Prostate gland (tissue), 2 donors: Measurements from ENCODE around the gene TMEM94. TPM values are rescaled to one million over a fixed set of nuclear protein-coding genes. Genes with fewer than 3 reads are reported as not detected.

Experiments
- DNase-seq: peaks from one replicate; pipeline ENCODE4 v3.0.0-alpha.2; 2019; ENCODE audit warnings: low spot score
- H3K27ac ChIP-seq, 2 donors: fragments of 200-600 bp; sonication (generic); 2 replicates each; pipeline ENCODE4 v1.5.1; 2017 to 2019
- H3K27me3 ChIP-seq: fragments of 200-600 bp; sonication (generic); replicated peaks from 2 replicates; pipeline ENCODE4 v1.5.1; 2019; ENCODE audit not compliant: insufficient read depth
- H3K36me3 ChIP-seq, 2 donors: fragments of 200-600 bp; sonication (generic); 1 replicate in 1 of 2; 2 replicates in 1 of 2; pipeline versions ENCODE4 v1.5.1 to v1.8.1; 2017 to 2019
- H3K4me1 ChIP-seq: fragments of 200-600 bp; sonication (generic); replicated peaks from 2 replicates; pipeline ENCODE4 v1.5.1; 2019
- H3K4me3 ChIP-seq, 2 donors: fragments of 200-600 bp; sonication (generic); 2 replicates each; pipeline ENCODE4 v1.5.1; 2017 to 2019
- H3K9me3 ChIP-seq: fragments of 200-600 bp; sonication (generic); 2 replicates; pipeline ENCODE4 v1.5.1; 2017
- CTCF ChIP-seq, 4 experiments: fragments of 200-600 bp in 2 of 4; fragments of 450-650 bp in 2 of 4; sonication (generic) in 2 of 4; IDR thresholded peaks; 1 replicate in 3 of 4; 2 replicates in 1 of 4; pipeline ENCODE4 v1.5.1; 2016 to 2019; ENCODE audit warnings: antibody characterized with exemption in 4 of 4, mild to moderate bottlenecking in 2 of 4, moderate library complexity in 2 of 4
- POLR2A ChIP-seq: fragments of 450-650 bp; IDR thresholded peaks from one replicate; pipeline ENCODE4 v1.6.1; 2016; ENCODE audit warnings: antibody characterized with exemption, mild to moderate bottlenecking
- POLR2AphosphoS5 ChIP-seq: sonication (generic); formaldehyde crosslinking; IDR thresholded peaks from one replicate; pipeline ENCODE4 v1.6.1; 2017; ENCODE audit warnings: antibody characterized with exemption
- WGBS: methylation state at CpG from one replicate; pipeline ENCODE4 v1.1.5; 2018; 5-methylcytosine and 5-hydroxymethylcytosine counted together
- intact Hi-C: fragments of 100-400 bp; cut with DNase I; formaldehyde crosslinking; loops from one replicate; pipeline ENCODE4 v1.14.2; 2022
- total RNA-seq, 2 donors: library from RNA; depleted of rRNA; stranded (reverse); fragments of >200 nt; gene quantifications; one replicate each; pipeline ENCODE4 v1.1.0, GENCODE V29; 2016

The TMEM94 gene
- total RNA-seq, 2 donors from 2014 or later = 63.5 to 128 TPM

DNA sequence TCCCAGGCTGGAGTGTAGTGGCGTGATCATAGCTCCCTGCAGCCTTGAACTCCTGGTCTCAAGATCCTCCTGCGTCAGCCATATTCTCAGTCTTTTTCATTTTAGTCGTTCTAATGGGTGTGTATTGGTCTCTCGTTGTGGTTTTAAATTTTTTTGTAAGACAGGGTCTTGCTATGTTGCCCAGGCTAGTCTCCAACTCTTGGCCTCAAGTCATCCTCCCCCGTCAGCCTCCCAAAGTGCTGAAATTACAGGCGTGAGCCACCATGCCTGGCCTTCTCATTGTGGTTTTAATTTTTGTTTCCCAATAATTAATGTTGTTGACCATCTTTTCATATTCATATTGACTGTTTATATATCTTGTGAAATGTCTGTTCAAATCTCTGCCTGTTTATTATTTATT is 8.6 kb downstream of the TMEM94 start:
- DNase-seq = no peak
- 93% methylated on average over 6 of the region's 6 CpGs for WGBS
- no peak for TF ChIP-seq POLR2AphosphoS5
- TF ChIP-seq POLR2A = no peak
- no peak for TF ChIP-seq CTCF (IDR thresholded peaks at IDR 0.05)
- intact Hi-C loops = no loop called here
- Histone ChIP-seq H3K27ac (no peak overlapping the region), H3K27me3 (no peaks in the 10 kb centered on the region), H3K4me1 (no peaks in the 10 kb centered on the region), H3K4me3 (no peak overlapping the region), H3K36me3 (no peaks in the 10 kb centered on the region), H3K9me3 (no peaks in the 10 kb centered on the region)

DNA sequence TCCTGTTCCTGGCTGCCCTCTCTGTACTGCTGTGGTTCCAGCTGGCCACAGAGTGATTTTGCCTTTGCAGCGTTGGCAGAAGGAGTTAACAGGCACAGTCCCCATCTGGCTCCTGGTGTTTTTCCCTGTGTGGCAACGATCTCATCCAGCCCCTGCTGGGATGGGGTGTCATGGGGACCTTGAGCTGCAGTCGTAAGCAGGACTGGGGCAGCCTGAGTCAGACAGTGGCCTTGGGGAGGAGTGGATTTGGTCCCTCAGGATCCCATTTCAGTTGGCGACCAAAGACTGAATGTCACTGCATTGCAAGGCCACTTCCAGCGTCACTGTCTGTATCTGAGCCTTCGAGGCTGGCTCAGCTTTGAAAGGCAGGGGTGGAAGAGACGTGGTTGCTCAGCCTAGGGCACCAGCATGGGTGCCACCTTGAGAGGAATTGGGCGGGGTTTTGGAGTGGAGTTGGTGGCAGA is 11.9 kb downstream of the TMEM94 start:
- WGBS = 65% methylated on average over 8 of the region's 8 CpGs
- TF ChIP-seq POLR2A (no peak), POLR2AphosphoS5 (no peak), CTCF (IDR thresholded peaks at IDR 0.05) (no peak)
- no peak overlapping the region for H3K4me3 ChIP-seq

GRCh38 chr17:75468779-75469373 is 12.4 kb downstream of the TMEM94 start:
- H3K27ac ChIP-seq = no peak overlapping the region
- no peak for DNase-seq
- H3K36me3 ChIP-seq = no peaks in the 10 kb centered on the region
- H3K4me1 ChIP-seq = no peaks in the 10 kb centered on the region
- TF ChIP-seq POLR2A (no peak), CTCF (IDR thresholded peaks at IDR 0.05) (no peak), POLR2AphosphoS5 (no peak)
- H3K27me3 ChIP-seq = no peaks in the 10 kb centered on the region
- H3K4me3 ChIP-seq = no peak overlapping the region
- intact Hi-C loops = no loop called here
- whole genome bisulfite sequencing = 75% methylated on average over 13 of the region's 13 CpGs
- no peaks in the 10 kb centered on the region for H3K9me3 ChIP-seq

More for the DNA sequence above, 11.9 kb downstream of the TMEM94 start:
- no peaks in the 10 kb centered on the region for H3K27me3 ChIP-seq
- no peak overlapping the region for H3K27ac ChIP-seq
- no peaks in the 10 kb centered on the region for H3K9me3 ChIP-seq
- intact Hi-C loops = no loop called here
- H3K36me3 ChIP-seq = no peaks in the 10 kb centered on the region
- H3K4me1 ChIP-seq = no peaks in the 10 kb centered on the region
- no peak for DNase-seq

DNA sequence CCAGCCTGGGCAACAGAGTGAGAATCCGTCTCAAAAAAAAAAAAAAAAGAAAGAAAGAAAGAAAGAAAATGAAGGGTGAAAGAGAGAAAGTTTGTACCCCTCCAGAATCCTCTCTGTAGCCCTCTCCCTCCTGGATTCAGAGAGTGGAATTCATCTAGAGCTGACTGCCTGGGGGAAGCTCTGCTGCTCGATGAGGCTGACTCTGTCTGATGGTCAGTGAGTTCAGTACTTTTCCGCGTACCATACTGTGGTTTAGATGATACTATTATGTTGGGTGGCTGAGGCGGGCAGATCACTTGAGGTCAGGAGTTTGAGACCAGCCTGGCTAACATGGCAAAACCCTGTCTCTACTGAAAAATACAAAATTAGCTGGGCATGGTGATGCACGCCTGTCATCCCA is 14.8 kb downstream of the TMEM94 start:
- 96% methylated on average over 6 of the region's 6 CpGs for WGBS
- no peaks in the 10 kb centered on the region for H3K36me3 ChIP-seq

More for the DNA sequence above, 14.8 kb downstream of the TMEM94 start:
- Histone ChIP-seq H3K4me1 (no peaks in the 10 kb centered on the region), H3K27me3 (no peaks in the 10 kb centered on the region), H3K27ac (no peak overlapping the region), H3K4me3 (no peak overlapping the region), H3K9me3 (no peaks in the 10 kb centered on the region)
- TF ChIP-seq POLR2AphosphoS5 (no peak), POLR2A (no peak), CTCF (IDR thresholded peaks at IDR 0.05) (no peak)
- no peak for DNase-seq
- intact Hi-C loops = no loop called here
